Right lobe of liver (tissue), 6 donors: ENCODE measurements around the gene PHF20. TPM values are rescaled to one million over a fixed set of nuclear protein-coding genes. Genes with fewer than 3 reads are reported as not detected.

ENCODE experiments used
- ATAC-seq, 4 donors: fragments of 200-7000 bp; cut with Tn5 transposase; one replicate each; pipeline ENCODE4 v1.9.1; 2020; ENCODE audit warnings: mild to moderate bottlenecking in 4 of 4, moderate library complexity in 4 of 4
- DNase-seq, 3 donors: peaks; one replicate each; pipeline ENCODE4 v3.0.0-alpha.2; 2020
- H3K27ac ChIP-seq, 3 donors: fragments of 200-600 bp; one replicate each; pipeline ENCODE4 v1.8.0; 2022
- H3K27me3 ChIP-seq, 2 donors: fragments of 200-600 bp; one replicate each; pipeline ENCODE4 v1.8.0; 2022
- H3K36me3 ChIP-seq, 4 donors: fragments of 200-600 bp; sonication (generic) in 1 of 4; one replicate each; pipeline versions ENCODE4 v1.5.1 to v1.8.0; 2017 to 2022; ENCODE audit warnings: control low read depth in 1 of 4
- H3K4me1 ChIP-seq, 4 donors: fragments of 200-600 bp; sonication (generic) in 1 of 4; one replicate each; pipeline versions ENCODE4 v1.5.1 to v1.8.0; 2017 to 2022; ENCODE audit warnings: control low read depth in 1 of 4
- H3K4me3 ChIP-seq, 3 donors: fragments of 200-600 bp; one replicate each; pipeline ENCODE4 v1.8.0; 2022
- H3K9me3 ChIP-seq, 4 donors: fragments of 200-600 bp; sonication (generic) in 1 of 4; one replicate each; pipeline versions ENCODE4 v1.5.1 to v1.8.0; 2017 to 2022; ENCODE audit warnings: control low read depth in 1 of 4
- CTCF ChIP-seq, 4 donors: fragments of 200-600 bp in 3 of 4; fragments of 450-650 bp in 1 of 4; IDR thresholded peaks; one replicate each; pipeline versions ENCODE4 v1.5.1 to v1.8.0; 2016 to 2022; ENCODE audit warnings: antibody characterized with exemption in 4 of 4, mild to moderate bottlenecking in 2 of 4
- POLR2A ChIP-seq: fragments of 450-650 bp; IDR thresholded peaks from one replicate; pipeline ENCODE4 v1.6.1; 2017; ENCODE audit warnings: antibody characterized with exemption, mild to moderate bottlenecking
- WGBS: methylation state at CpG from one replicate; pipeline ENCODE4 v1.1.6; 2018; ENCODE audit warnings: low coverage, low lambda C conversion rate; ENCODE audit not compliant: insufficient coverage; ENCODE audit errors: missing lambda C conversion rate; 5-methylcytosine and 5-hydroxymethylcytosine counted together
- intact Hi-C, 2 donors: fragments of 100-400 bp; cut with DNase I; formaldehyde crosslinking; loops; one replicate each; pipeline versions ENCODE4 v1.11.2 to v1.14.1; 2022
- total RNA-seq, 6 experiments: library from RNA; depleted of rRNA in 2 of 6; stranded (reverse); fragments of >200 nt in 2 of 6; fragmentation: NEBNext Ultra II Directional in 3 of 6; extraction: Animal tissue kit (Norgen Biotek cat#: 25700) in 3 of 6; gene quantifications; one replicate each; pipeline versions ENCODE4 v1.1.0 to v1.2.4, GENCODE V29; 2016 to 2023
- donor health status: DM: no; HTN: yes; CAD: no.
- donor health status: DM: no; HTN: no; CAD: no.
- donor health status: DM: no; HTN: no; CAD: no.
- donor health status: DM: no; HTN: yes; CAD: no.
- donor health status: DM: no; HTN: yes; CAD: no.

PHF20 gene
- total RNA-seq, 6 experiments from 2014 or later = 9.3 to 16.7 (median 14.5) TPM

- Histone ChIP-seq H3K36me3 (peaks cover 10 to 100% (median 84%) of the 10 kb centered on the region in 4 donors), H3K27me3 (no peaks in the 10 kb centered on the region), H3K4me1 (peaks cover 0 to 31% (median 10%) of the 10 kb centered on the region in 4 donors)
Measured at GRCh38 chr20:35731469-35731788, 40.4 kb upstream of the PHF20 start.

GRCh38 chr20:35731862-35732643 is 39.8 kb upstream of the PHF20 start:
- ATAC-seq (no peak), DNase-seq (no peak)
- Histone ChIP-seq H3K27ac (no peak overlapping the region), H3K27me3 (no peaks in the 10 kb centered on the region), H3K4me1 (peaks cover 0 to 31% (median 10%) of the 10 kb centered on the region in 4 donors), H3K9me3 (no peaks in the 10 kb centered on the region), H3K4me3 (no peak overlapping the region), H3K36me3 (peaks cover 10 to 98% (median 83%) of the 10 kb centered on the region in 4 donors)
- WGBS = 80% methylated on average over 21 of the region's 24 CpGs
- intact Hi-C loops = no loop called here
- TF ChIP-seq CTCF (IDR thresholded peaks at IDR 0.05) = no peak
- no peak for TF ChIP-seq POLR2A

More at GRCh38 chr20:35731469-35731788, 40.4 kb upstream of the PHF20 start:
- TF ChIP-seq POLR2A (no peak), CTCF (IDR thresholded peaks at IDR 0.05) (no peak)
- intact Hi-C loops = no loop called here
- H3K4me3 ChIP-seq = no peak overlapping the region
- ATAC-seq = no peak
- no peak for DNase-seq
- H3K27ac ChIP-seq = no peak overlapping the region
- H3K9me3 ChIP-seq = no peaks in the 10 kb centered on the region
- 58% methylated on average over 2 of the region's 2 CpGs for WGBS

GRCh38 chr20:35732644-35732982 is 39.2 kb upstream of the PHF20 start:
- Histone ChIP-seq H3K4me3 (no peak overlapping the region), H3K9me3 (no peaks in the 10 kb centered on the region), H3K36me3 (peaks cover 10 to 98% (median 81%) of the 10 kb centered on the region in 4 donors), H3K27ac (no peak overlapping the region), H3K27me3 (no peaks in the 10 kb centered on the region), H3K4me1 (peaks cover 0 to 31% (median 10%) of the 10 kb centered on the region in 4 donors)
- DNase-seq (no peak), ATAC-seq (no peak)
- WGBS = 56% methylated on average over 1 of the region's 1 CpG
- TF ChIP-seq POLR2A = no peak
- TF ChIP-seq CTCF (IDR thresholded peaks at IDR 0.05) = no peak
- intact Hi-C loops = no loop called here

- no peak overlapping the region for H3K4me3 ChIP-seq
- TF ChIP-seq POLR2A = no peak
- no peak for TF ChIP-seq CTCF (IDR thresholded peaks at IDR 0.05)
- peaks cover 0 to 46% (median 18%) of the 10 kb centered on the region in 4 donors for H3K4me1 ChIP-seq
- H3K9me3 ChIP-seq = no peaks in the 10 kb centered on the region
- no peak overlapping the region for H3K27ac ChIP-seq
- DNase-seq = no peak
- peaks cover 10 to 98% (median 77%) of the 10 kb centered on the region in 4 donors for H3K36me3 ChIP-seq
- H3K27me3 ChIP-seq = no peaks in the 10 kb centered on the region
- ATAC-seq = no peak
- intact Hi-C loops = no loop called here
Measured at GRCh38 chr20:35734374-35734773, 37.4 kb upstream of the PHF20 start.
